ENCODE results near the gene RFC5.

GRCh38 chr12:118034429-118035189 lies 18.1 kb downstream of the RFC5 start:
- TF ChIP-seq, protein P1, sequence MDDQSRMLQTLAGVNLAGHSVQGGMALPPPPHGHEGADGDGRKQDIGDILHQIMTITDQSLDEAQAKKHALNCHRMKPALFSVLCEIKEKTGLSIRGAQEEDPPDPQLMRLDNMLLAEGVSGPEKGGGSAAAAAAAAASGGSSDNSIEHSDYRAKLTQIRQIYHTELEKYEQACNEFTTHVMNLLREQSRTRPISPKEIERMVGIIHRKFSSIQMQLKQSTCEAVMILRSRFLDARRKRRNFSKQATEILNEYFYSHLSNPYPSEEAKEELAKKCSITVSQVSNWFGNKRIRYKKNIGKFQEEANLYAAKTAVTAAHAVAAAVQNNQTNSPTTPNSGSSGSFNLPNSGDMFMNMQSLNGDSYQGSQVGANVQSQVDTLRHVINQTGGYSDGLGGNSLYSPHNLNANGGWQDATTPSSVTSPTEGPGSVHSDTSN (CRISPR knock-in tag; IDR thresholded peaks at IDR 0.05) = no peak
- TF ChIP-seq, protein P2, sequence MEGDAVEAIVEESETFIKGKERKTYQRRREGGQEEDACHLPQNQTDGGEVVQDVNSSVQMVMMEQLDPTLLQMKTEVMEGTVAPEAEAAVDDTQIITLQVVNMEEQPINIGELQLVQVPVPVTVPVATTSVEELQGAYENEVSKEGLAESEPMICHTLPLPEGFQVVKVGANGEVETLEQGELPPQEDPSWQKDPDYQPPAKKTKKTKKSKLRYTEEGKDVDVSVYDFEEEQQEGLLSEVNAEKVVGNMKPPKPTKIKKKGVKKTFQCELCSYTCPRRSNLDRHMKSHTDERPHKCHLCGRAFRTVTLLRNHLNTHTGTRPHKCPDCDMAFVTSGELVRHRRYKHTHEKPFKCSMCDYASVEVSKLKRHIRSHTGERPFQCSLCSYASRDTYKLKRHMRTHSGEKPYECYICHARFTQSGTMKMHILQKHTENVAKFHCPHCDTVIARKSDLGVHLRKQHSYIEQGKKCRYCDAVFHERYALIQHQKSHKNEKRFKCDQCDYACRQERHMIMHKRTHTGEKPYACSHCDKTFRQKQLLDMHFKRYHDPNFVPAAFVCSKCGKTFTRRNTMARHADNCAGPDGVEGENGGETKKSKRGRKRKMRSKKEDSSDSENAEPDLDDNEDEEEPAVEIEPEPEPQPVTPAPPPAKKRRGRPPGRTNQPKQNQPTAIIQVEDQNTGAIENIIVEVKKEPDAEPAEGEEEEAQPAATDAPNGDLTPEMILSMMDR (tag by site-specific recombination; IDR thresholded peaks at IDR 0.05) = no peak
- TF ChIP-seq ATF2 (tag by site-specific recombination; IDR thresholded peaks at IDR 0.05; ENCODE audit: low read depth) = no peak
- TF ChIP-seq, protein P3, sequence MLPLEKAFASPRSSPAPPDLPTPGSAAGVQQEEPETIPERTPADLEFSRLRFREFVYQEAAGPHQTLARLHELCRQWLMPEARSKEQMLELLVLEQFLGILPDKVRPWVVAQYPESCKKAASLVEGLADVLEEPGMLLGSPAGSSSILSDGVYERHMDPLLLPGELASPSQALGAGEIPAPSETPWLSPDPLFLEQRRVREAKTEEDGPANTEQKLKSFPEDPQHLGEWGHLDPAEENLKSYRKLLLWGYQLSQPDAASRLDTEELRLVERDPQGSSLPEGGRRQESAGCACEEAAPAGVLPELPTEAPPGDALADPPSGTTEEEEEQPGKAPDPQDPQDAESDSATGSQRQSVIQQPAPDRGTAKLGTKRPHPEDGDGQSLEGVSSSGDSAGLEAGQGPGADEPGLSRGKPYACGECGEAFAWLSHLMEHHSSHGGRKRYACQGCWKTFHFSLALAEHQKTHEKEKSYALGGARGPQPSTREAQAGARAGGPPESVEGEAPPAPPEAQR (tag by site-specific recombination; IDR thresholded peaks at IDR 0.05) = no peak
